Keratinocyte (primary cell): Measurements from ENCODE around the gene GMPS. TPM values are rescaled to one million over a fixed set of nuclear protein-coding genes. Genes with fewer than 3 reads are reported as not detected.
"Not testable (repeated sequence)": the region's sequence is repeated elsewhere in the genome, so short reads cannot be mapped to it uniquely, and the experiment has no call there.

Experiments
- DNase-seq: peaks from one replicate; pipeline ENCODE4 v3.0.0-alpha.2; 2011; ENCODE audit warnings: low read depth, missing footprints, low spot score
- FAIRE-seq: peaks from 2 replicates; lab custom pipeline; 2011; peaks lifted over from hg19 to GRCh38; lab: Jason Lieb, UNC
- H2AFZ ChIP-seq: 2 replicates; pipeline ENCODE4 v1.6.0; 2012; ENCODE audit warnings: low read length, control low read depth, inconsistent platforms; ENCODE audit not compliant: control insufficient read depth
- H3K27ac ChIP-seq: 2 replicates; pipeline ENCODE4 v1.5.1; 2011; ENCODE audit warnings: low read length; ENCODE audit not compliant: control insufficient read depth, insufficient read depth
- H3K27me3 ChIP-seq: 3 replicates; pipeline ENCODE4 v1.6.0; 2011; ENCODE audit warnings: low read length; ENCODE audit not compliant: control insufficient read depth, insufficient read depth; ENCODE audit errors: extremely low read depth
- H3K36me3 ChIP-seq, 2 experiments: 2 replicates in 1 of 2; 3 replicates in 1 of 2; pipeline ENCODE4 v1.5.1; 2011; ENCODE audit warnings: low read length in 2 of 2, mild to moderate bottlenecking in 1 of 2; ENCODE audit not compliant: control insufficient read depth in 2 of 2, insufficient read depth in 2 of 2; ENCODE audit errors: extremely low read depth in 1 of 2
- H3K4me1 ChIP-seq: 3 replicates; pipeline ENCODE4 v1.5.1; 2011; ENCODE audit warnings: low read length; ENCODE audit not compliant: control insufficient read depth, insufficient read depth; ENCODE audit errors: extremely low read depth
- H3K4me2 ChIP-seq: 3 replicates; pipeline ENCODE4 v1.6.0; 2011; ENCODE audit warnings: low read depth, low read length; ENCODE audit not compliant: control insufficient read depth, insufficient read depth; ENCODE audit errors: extremely low read depth
- H3K4me3 ChIP-seq, 3 experiments: fragments of 200-600 bp in 1 of 3; sonication (generic) in 1 of 3; 2 replicates in 2 of 3; 3 replicates in 1 of 3; pipeline ENCODE4 v1.5.1; 2011 to 2016; ENCODE audit warnings: low read length in 3 of 3, mild to moderate bottlenecking in 3 of 3, control low read depth in 2 of 3, inconsistent platforms in 1 of 3, low read depth in 1 of 3, mixed read lengths in 1 of 3, mixed run types in 1 of 3, moderate library complexity in 1 of 3; ENCODE audit not compliant: control insufficient read depth in 2 of 3, insufficient read depth in 2 of 3; ENCODE audit errors: extremely low read depth in 1 of 3
- H3K79me2 ChIP-seq: 2 replicates; pipeline ENCODE4 v1.6.0; 2012; ENCODE audit warnings: low read length; ENCODE audit not compliant: control insufficient read depth, insufficient read depth
- H3K9ac ChIP-seq: 3 replicates; pipeline ENCODE4 v1.6.0; 2011; ENCODE audit warnings: low read length; ENCODE audit not compliant: control insufficient read depth, insufficient read depth; ENCODE audit errors: extremely low read depth
- H3K9me1 ChIP-seq: 3 replicates; pipeline ENCODE4 v1.6.0; 2011; ENCODE audit warnings: low read length; ENCODE audit not compliant: control insufficient read depth, insufficient read depth; ENCODE audit errors: extremely low read depth
- H3K9me3 ChIP-seq: 2 replicates; pipeline ENCODE4 v1.5.1; 2012; ENCODE audit warnings: low read depth, low read length; ENCODE audit not compliant: control insufficient read depth
- H4K20me1 ChIP-seq: 3 replicates; pipeline ENCODE4 v1.6.0; 2011; ENCODE audit warnings: low read length; ENCODE audit not compliant: control insufficient read depth, insufficient read depth; ENCODE audit errors: extremely low read depth
- CTCF ChIP-seq, 3 experiments: IDR thresholded peaks in 1 of 3; conservative IDR thresholded peaks in 1 of 3; optimal IDR thresholded peaks in 1 of 3; 2 replicates in 2 of 3; 3 replicates in 1 of 3; pipeline versions ENCODE3 to v1.5.1; 2011; ENCODE audit warnings: low read length in 3 of 3, mild to moderate bottlenecking in 3 of 3, moderate library complexity in 2 of 3, control low read depth in 1 of 3, inconsistent platforms in 1 of 3; ENCODE audit not compliant: insufficient read depth in 2 of 3; ENCODE audit errors: extremely low read depth in 1 of 3
- EZH2 ChIP-seq: IDR thresholded peaks from one replicate; pipeline ENCODE4 v1.6.1; 2012; ENCODE audit warnings: inconsistent platforms, mild to moderate bottlenecking, low read length, moderate library complexity
- dilution Hi-C: fragments of 300-500 bp; cut with MboI; formaldehyde crosslinking; loops from one replicate; pipeline ENCODE4 v1.7.0; 2020; ENCODE audit warnings: low sequenced_read_pairs; ENCODE audit not compliant: extremely low pct_ligation_motif_present
- polyA plus RNA-seq, 5 experiments: library from polyadenylated mRNA; depleted of rRNA in 3 of 5; stranded (reverse) in 3 of 5; stranded (forward) in 1 of 5; unstranded in 1 of 5; fragments of >200 nt; gene quantifications; 1 replicate in 1 of 5; 2 replicates in 3 of 5; 3 replicates in 1 of 5; pipeline versions ENCODE4 v1.2.1 to v1.2.3, GENCODE V29; 2011 to 2012; ENCODE audit warnings: missing spikeins in 2 of 5, low read depth in 1 of 5, low replicate concordance in 1 of 5

GMPS gene
- polyA plus RNA-seq, 1 donor (not counting 4 experiments of a cell fraction or from before 2014, with no cell fraction given), result 51.8 TPM

GRCh38 chr3:155884292-155884691 is 13.8 kb downstream of the GMPS start:
- Histone ChIP-seq H3K36me3 (no peaks in the 10 kb centered on the region), H3K27me3 (no peaks in the 10 kb centered on the region), H3K9me1 (no peaks in the 10 kb centered on the region), H3K27ac (no peak overlapping the region), H3K4me2 (no peak overlapping the region), H2AFZ (no peak overlapping the region), H3K4me1 (no peaks in the 10 kb centered on the region), H3K79me2 (peaks cover 93% of the 10 kb centered on the region), H3K9ac (no peak overlapping the region), H4K20me1 (no peaks in the 10 kb centered on the region), H3K4me3 (no peak overlapping the region), H3K9me3 (no peaks in the 10 kb centered on the region)
- dilution Hi-C loops, result no loop called here
- DNase-seq, result no peak
- no peak for TF ChIP-seq EZH2
- TF ChIP-seq CTCF (optimal IDR thresholded peaks at IDR 0.05 in 1 of 3, IDR thresholded peaks at IDR 0.05 in 1 of 3, conservative IDR thresholded peaks at IDR 0.05 in 1 of 3; ENCODE audit: extremely low read depth in 1 of 3, insufficient read depth in 2 of 3, low read length in 3 of 3), result no peak
- no peak for FAIRE-seq

- DNase-seq, result no peak
- Histone ChIP-seq H2AFZ (no peak overlapping the region), H3K27me3 (no peaks in the 10 kb centered on the region), H3K4me2 (no peak overlapping the region), H3K4me1 (no peaks in the 10 kb centered on the region), H3K9me3 (no peaks in the 10 kb centered on the region), H3K27ac (peak overlapping the region; percentile 44), H3K9me1 (no peaks in the 10 kb centered on the region), H3K79me2 (peaks cover 94% of the 10 kb centered on the region), H3K4me3 (no peak overlapping the region), H3K36me3 (no peaks in the 10 kb centered on the region), H3K9ac (no peak overlapping the region), H4K20me1 (no peaks in the 10 kb centered on the region)
- FAIRE-seq, result no peak
- TF ChIP-seq CTCF (optimal IDR thresholded peaks at IDR 0.05 in 1 of 3, IDR thresholded peaks at IDR 0.05 in 1 of 3, conservative IDR thresholded peaks at IDR 0.05 in 1 of 3; ENCODE audit: extremely low read depth in 1 of 3, insufficient read depth in 2 of 3, low read length in 3 of 3) (no peak), EZH2 (no peak)
- dilution Hi-C loops, result no loop called here
Measured at GRCh38 chr3:155885292-155885691, 14.8 kb downstream of the GMPS start.

GRCh38 chr3:155886348-155886747 is 15.9 kb downstream of the GMPS start:
- H3K27ac ChIP-seq, DNase-seq, H3K9me1 ChIP-seq, H3K9me3 ChIP-seq, H3K4me1 ChIP-seq, H3K9ac ChIP-seq, FAIRE-seq, H3K4me2 ChIP-seq, H3K4me3 ChIP-seq, dilution Hi-C loops, H3K36me3 ChIP-seq, H4K20me1 ChIP-seq, H2AFZ ChIP-seq, H3K27me3 ChIP-seq: not testable (repeated sequence)
- H3K79me2 ChIP-seq, result peaks cover 94% of the 10 kb centered on the region
